ENCODE data around the gene PPIH.

The PPIH gene

DNA sequence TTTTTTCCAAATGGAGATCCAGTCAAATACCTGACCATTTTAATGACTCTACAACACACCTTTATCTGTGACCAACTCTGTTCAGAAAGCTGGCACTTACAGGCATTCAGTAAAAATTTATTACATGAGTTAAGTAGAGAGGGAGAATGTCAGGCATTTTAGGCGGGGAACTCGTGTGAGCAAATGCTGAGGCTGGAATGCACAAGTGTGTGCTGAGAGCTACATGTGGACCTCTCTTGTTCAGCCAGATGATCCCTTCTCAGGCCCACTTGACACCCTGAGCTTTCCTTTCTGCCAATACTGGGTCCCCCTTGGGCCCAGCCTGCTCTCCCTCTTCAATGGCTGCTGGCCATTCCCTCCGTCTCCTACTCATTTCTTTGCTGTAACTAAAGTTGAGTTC is 11.7 kb downstream of the PPIH start:
- no peak overlapping the region; the same call in 1 of the 2 replicates for H3K27ac ChIP-seq (replicated peaks)
- DNase-seq (ENCODE audit: low read depth in 1 of 2, low spot score in 1 of 2) = no peak
- no peaks in the 10 kb centered on the region for H3K27me3 ChIP-seq (ENCODE audit: insufficient read depth, poor library complexity, severe bottlenecking)
- no peak for TF ChIP-seq POLR2AphosphoS5 (IDR thresholded peaks at IDR 0.05; ENCODE audit: low read depth)
- TF ChIP-seq GABPA (IDR thresholded peaks at IDR 0.05; ENCODE audit: low read depth) = no peak
- TF ChIP-seq SPI1 (IDR thresholded peaks at IDR 0.05; ENCODE audit: borderline replicate concordance, low read depth) = no peak
- TF ChIP-seq, protein P1, sequence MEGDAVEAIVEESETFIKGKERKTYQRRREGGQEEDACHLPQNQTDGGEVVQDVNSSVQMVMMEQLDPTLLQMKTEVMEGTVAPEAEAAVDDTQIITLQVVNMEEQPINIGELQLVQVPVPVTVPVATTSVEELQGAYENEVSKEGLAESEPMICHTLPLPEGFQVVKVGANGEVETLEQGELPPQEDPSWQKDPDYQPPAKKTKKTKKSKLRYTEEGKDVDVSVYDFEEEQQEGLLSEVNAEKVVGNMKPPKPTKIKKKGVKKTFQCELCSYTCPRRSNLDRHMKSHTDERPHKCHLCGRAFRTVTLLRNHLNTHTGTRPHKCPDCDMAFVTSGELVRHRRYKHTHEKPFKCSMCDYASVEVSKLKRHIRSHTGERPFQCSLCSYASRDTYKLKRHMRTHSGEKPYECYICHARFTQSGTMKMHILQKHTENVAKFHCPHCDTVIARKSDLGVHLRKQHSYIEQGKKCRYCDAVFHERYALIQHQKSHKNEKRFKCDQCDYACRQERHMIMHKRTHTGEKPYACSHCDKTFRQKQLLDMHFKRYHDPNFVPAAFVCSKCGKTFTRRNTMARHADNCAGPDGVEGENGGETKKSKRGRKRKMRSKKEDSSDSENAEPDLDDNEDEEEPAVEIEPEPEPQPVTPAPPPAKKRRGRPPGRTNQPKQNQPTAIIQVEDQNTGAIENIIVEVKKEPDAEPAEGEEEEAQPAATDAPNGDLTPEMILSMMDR (IDR thresholded peaks at IDR 0.05; ENCODE audit: insufficient read depth, low read length) = no peak
- TF ChIP-seq, protein P2, sequence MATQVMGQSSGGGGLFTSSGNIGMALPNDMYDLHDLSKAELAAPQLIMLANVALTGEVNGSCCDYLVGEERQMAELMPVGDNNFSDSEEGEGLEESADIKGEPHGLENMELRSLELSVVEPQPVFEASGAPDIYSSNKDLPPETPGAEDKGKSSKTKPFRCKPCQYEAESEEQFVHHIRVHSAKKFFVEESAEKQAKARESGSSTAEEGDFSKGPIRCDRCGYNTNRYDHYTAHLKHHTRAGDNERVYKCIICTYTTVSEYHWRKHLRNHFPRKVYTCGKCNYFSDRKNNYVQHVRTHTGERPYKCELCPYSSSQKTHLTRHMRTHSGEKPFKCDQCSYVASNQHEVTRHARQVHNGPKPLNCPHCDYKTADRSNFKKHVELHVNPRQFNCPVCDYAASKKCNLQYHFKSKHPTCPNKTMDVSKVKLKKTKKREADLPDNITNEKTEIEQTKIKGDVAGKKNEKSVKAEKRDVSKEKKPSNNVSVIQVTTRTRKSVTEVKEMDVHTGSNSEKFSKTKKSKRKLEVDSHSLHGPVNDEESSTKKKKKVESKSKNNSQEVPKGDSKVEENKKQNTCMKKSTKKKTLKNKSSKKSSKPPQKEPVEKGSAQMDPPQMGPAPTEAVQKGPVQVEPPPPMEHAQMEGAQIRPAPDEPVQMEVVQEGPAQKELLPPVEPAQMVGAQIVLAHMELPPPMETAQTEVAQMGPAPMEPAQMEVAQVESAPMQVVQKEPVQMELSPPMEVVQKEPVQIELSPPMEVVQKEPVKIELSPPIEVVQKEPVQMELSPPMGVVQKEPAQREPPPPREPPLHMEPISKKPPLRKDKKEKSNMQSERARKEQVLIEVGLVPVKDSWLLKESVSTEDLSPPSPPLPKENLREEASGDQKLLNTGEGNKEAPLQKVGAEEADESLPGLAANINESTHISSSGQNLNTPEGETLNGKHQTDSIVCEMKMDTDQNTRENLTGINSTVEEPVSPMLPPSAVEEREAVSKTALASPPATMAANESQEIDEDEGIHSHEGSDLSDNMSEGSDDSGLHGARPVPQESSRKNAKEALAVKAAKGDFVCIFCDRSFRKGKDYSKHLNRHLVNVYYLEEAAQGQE (IDR thresholded peaks at IDR 0.05; ENCODE audit: insufficient replicate concordance, low read depth) = no peak
- no peak overlapping the region for H3K4me3 ChIP-seq (replicated peaks; ENCODE audit: insufficient read depth, low read length)

DNA sequence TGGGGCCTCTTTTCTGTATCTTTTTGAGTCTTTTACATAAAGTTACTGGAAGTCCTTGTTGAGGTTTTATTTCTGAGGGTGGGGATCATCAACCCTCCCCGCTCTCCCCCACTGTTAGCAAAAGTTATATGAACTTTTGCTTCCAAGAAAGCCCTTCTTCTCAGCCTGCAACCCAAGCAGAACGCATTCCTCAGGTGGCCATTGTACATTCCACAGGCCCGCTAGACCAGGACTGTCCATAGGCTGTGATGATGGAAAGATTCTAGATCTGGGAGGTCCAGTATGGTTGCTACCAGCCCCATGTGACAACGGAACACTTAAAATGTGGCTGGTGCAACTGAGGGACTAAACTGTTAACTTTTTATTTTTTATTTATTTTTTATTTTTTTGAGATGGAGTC is 12.2 kb downstream of the PPIH start:
- H3K4me3 ChIP-seq (replicated peaks; ENCODE audit: insufficient read depth, low read length) = no peak overlapping the region
- no peak for TF ChIP-seq SPI1 (IDR thresholded peaks at IDR 0.05; ENCODE audit: borderline replicate concordance, low read depth)
- TF ChIP-seq, protein P1 (IDR thresholded peaks at IDR 0.05; ENCODE audit: insufficient read depth, low read length) = no peak
- TF ChIP-seq, protein P2 (IDR thresholded peaks at IDR 0.05; ENCODE audit: insufficient replicate concordance, low read depth) = no peak
- no peak for TF ChIP-seq GABPA (IDR thresholded peaks at IDR 0.05; ENCODE audit: low read depth)
- no peak for TF ChIP-seq POLR2AphosphoS5 (IDR thresholded peaks at IDR 0.05; ENCODE audit: low read depth)
- no peak overlapping the region for H3K27ac ChIP-seq (replicated peaks)
- no peak for DNase-seq (ENCODE audit: low read depth in 1 of 2, low spot score in 1 of 2)
- H3K27me3 ChIP-seq (ENCODE audit: insufficient read depth, poor library complexity, severe bottlenecking) = no peaks in the 10 kb centered on the region

DNA sequence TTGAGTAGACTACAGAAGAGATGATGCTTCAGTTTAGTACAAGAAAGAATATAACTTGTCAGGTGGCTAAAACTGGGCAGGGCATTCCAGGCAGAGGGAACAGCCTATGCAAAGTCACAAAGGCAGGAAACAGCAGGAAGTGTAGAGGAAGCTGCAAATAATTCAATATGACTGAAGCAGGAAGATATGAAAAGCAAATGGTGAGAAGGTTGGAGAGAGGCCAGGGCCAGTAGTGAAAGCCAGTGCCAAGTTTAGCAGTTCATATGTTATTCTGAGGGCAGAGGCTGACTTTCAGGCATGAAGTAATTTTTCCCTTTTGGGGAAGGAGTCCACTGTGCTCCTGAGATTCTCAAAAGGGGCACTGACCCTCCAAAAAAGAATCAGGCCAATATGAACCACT is 16.0 kb downstream of the PPIH start:
- H3K4me3 ChIP-seq (replicated peaks; ENCODE audit: insufficient read depth, low read length) = no peak overlapping the region
- no peak for DNase-seq (ENCODE audit: low read depth in 1 of 2, low spot score in 1 of 2)
- TF ChIP-seq, protein P2 (IDR thresholded peaks at IDR 0.05; ENCODE audit: insufficient replicate concordance, low read depth) = no peak

DNA sequence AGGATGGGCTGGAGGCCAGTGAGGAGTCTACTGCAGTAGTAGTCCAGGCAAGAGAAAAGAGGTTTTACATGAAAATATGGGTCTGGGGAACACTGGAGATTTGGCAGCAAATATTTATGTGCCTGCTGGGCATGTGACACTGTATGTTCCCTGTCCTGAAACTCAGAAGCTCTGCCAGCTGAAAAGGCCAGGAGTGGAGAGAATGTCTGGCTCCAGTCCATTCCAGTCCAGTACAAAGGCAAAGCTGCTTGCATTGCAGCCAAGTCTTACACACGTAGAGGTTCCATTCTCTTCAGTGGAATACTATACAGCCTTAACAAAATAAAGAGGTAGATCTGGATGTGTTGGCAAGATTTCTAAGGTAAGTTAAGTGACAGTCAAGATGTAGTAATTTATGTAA is 16.5 kb downstream of the PPIH start:
- H3K27me3 ChIP-seq (ENCODE audit: insufficient read depth, poor library complexity, severe bottlenecking) = no peaks in the 10 kb centered on the region
- TF ChIP-seq, protein P2 (IDR thresholded peaks at IDR 0.05; ENCODE audit: insufficient replicate concordance, low read depth) = no peak
- TF ChIP-seq, protein P1 (IDR thresholded peaks at IDR 0.05; ENCODE audit: insufficient read depth, low read length) = no peak
- no peak for TF ChIP-seq SPI1 (IDR thresholded peaks at IDR 0.05; ENCODE audit: borderline replicate concordance, low read depth)
- TF ChIP-seq GABPA (IDR thresholded peaks at IDR 0.05; ENCODE audit: low read depth) = no peak
- TF ChIP-seq POLR2AphosphoS5 (IDR thresholded peaks at IDR 0.05; ENCODE audit: low read depth) = no peak
- no peak for DNase-seq (ENCODE audit: low read depth in 1 of 2, low spot score in 1 of 2)
- no peak overlapping the region for H3K27ac ChIP-seq (replicated peaks)
- no peak overlapping the region for H3K4me3 ChIP-seq (replicated peaks; ENCODE audit: insufficient read depth, low read length)

More for the DNA sequence above, 16.0 kb downstream of the PPIH start:
- no peak overlapping the region for H3K27ac ChIP-seq (replicated peaks)
- H3K27me3 ChIP-seq (ENCODE audit: insufficient read depth, poor library complexity, severe bottlenecking) = no peaks in the 10 kb centered on the region

All from HL-60 (cell line).